ENCODE results near the gene PRRT1.
A peak's percentile ranks its signal among the peaks of the same experiment; 100 is the strongest.

Gene PRRT1

DNA sequence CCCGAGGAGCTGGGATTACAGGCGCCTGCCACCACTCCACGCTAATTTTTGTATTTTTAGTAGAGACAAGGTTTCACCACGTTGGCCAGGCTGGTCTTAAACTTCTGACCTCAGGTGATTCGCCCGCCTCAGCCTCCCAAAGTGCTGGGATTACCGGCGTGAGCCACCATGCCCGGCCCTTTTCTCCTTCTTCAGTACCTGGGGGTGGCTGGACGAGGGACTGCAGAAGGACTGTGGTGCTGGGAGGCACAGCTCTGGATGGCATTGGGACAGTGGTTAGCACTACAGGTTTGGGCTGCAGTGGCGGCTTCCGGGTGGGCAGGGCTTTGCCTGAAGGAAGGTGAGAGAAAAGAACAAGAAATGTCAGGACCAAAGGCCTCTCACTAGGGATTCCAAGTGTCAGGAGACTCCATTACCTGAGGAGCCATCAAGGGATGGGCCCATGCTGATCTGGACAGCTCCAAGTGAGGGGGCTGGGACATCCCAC is 31.1 kb downstream of the PRRT1 start:
- no peak for DNase-seq
- TF ChIP-seq GATA1 (IDR thresholded peaks at IDR 0.05; ENCODE audit: low read depth, low read length) (no peak), POLR2A (IDR thresholded peaks at IDR 0.05; ENCODE audit: low read length) (no peak)

DNA sequence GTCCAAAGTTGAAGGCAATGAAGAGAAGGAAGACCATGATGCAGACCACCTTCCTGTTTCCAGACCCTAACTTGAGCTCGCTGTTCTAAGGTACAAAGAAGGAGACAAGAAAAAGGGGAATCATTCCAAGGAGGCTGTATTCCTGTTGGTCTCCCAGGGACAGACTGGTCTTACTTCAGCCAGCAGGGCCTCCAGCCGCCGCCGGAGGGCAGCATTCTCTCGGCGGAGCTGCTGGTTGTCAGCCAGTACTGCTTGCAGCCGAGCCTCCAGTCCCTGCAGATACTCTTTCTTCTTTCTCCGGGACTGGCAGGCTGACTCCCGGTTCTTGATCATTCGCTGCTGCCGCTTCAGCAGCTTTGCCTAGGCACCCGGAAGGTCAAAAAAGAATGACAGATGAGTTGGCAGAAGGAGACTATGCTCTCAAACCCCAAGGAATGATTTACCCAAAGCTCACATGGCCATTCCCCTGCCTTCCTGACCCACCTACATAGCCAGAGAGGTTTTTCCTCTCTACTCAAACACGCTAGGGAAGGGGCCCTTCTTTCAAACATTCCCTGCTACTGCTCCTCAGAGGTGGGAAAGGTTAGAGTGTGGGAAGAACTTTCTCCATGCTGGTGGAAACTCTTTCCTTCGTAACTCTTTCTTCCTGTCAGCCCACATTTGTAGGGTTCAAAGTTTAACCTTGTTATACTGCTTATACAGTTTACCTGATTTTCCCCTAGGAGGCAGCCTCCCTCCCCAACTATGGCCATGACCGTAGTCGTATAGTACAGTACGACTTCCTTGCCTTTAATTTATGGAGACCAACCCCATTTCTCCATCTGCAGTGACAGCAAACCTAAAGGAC is 32.7 kb downstream of the PRRT1 start:
- peak; percentile 86 to 91 for DNase-seq
- TF ChIP-seq POLR2A (IDR thresholded peaks at IDR 0.05; ENCODE audit: low read length), result no peak

DNA sequence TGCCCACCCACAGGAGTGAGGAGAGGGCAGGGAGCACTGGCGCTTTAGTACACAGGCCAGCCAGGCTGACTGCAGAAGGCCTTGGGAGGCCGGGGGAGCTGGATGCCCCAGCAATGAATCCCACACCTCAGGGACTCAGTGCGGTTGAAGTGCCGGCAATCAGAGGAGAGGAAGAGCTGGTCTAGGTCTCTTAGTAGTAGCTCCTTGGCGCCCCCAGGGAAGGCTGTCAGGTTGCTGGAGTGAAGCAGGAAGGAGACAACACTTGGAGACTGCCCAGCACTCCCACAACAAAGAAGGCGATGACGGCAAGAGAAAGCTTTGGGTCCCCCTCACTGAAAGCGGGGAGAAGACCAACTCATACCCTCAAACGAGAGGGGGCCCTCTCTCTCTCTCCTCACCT is 34.3 kb downstream of the PRRT1 start:
- no peak for DNase-seq
- TF ChIP-seq POLR2A (IDR thresholded peaks at IDR 0.05; ENCODE audit: low read length) (no peak), GATA1 (IDR thresholded peaks at IDR 0.05; ENCODE audit: low read depth, low read length) (no peak)

DNA sequence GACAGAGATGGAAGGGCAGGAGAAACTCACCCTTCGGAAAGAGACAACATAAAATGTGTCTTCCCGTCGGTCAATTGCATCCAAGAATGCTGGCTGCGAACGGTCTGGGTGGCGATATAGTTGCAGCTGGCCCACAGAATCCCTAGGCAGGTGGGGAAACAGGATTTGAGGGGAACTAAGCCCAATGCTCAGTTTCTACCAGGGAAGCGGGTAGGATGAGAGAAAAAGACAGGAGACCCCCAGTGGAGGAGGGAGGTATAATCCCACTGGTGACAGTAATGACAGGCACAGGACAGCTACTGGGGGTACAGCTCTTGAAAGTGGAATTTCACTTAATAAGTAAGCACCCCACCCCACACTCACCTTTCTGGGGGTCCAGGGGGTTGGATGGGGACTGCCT is 35.1 kb downstream of the PRRT1 start:
- TF ChIP-seq GATA1 (IDR thresholded peaks at IDR 0.05; ENCODE audit: low read depth, low read length) (no peak), POLR2A (IDR thresholded peaks at IDR 0.05; ENCODE audit: low read length) (no peak)
- DNase-seq, result peak; percentile 27 to 51

DNA sequence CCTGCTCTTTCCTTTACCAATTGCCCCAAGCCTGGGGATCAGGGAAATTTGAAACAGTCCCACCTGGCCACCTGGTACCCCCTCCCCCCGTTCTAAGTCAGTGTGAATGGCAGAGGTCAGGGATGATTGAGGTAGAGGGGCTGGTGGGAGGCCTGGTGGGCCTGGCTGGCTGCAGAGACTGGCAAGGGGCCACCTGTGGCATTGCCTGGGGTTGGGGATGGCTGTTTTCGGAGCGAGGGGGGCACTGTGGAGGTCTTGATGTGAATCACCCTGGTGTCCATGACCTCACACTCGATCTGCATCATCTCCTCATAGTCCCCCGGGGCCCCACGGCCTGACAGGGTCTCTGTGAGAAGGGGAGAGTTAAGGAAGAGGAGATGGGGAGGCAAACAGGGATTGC is 36.1 kb downstream of the PRRT1 start:
- TF ChIP-seq POLR2A (IDR thresholded peaks at IDR 0.05; ENCODE audit: low read length), result no peak

DNA sequence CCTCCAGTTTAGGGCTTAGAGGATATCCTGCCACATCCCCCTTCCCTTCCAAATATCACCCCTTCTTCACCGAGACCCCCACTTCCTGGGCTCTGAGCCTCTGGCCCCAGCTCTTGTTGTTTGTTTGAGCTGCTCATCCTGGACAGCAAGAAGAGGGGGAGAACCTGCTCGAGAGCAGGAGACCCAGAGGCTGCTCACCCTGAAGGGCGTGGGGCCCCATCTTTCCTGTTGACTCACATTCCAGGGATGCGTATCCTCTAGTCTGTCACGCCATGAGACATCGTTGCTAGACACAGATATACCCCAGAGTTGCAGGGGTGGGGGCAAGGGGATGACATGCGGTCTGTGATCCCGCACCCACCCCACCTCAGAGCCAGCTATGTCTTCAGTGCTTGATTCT is 36.9 kb downstream of the PRRT1 start:
- DNase-seq, result no peak
- no peak for TF ChIP-seq POLR2A (IDR thresholded peaks at IDR 0.05; ENCODE audit: low read length)
- TF ChIP-seq GATA1 (IDR thresholded peaks at IDR 0.05; ENCODE audit: low read depth, low read length), result no peak

More for the DNA sequence above, 36.1 kb downstream of the PRRT1 start:
- no peak for DNase-seq

DNA sequence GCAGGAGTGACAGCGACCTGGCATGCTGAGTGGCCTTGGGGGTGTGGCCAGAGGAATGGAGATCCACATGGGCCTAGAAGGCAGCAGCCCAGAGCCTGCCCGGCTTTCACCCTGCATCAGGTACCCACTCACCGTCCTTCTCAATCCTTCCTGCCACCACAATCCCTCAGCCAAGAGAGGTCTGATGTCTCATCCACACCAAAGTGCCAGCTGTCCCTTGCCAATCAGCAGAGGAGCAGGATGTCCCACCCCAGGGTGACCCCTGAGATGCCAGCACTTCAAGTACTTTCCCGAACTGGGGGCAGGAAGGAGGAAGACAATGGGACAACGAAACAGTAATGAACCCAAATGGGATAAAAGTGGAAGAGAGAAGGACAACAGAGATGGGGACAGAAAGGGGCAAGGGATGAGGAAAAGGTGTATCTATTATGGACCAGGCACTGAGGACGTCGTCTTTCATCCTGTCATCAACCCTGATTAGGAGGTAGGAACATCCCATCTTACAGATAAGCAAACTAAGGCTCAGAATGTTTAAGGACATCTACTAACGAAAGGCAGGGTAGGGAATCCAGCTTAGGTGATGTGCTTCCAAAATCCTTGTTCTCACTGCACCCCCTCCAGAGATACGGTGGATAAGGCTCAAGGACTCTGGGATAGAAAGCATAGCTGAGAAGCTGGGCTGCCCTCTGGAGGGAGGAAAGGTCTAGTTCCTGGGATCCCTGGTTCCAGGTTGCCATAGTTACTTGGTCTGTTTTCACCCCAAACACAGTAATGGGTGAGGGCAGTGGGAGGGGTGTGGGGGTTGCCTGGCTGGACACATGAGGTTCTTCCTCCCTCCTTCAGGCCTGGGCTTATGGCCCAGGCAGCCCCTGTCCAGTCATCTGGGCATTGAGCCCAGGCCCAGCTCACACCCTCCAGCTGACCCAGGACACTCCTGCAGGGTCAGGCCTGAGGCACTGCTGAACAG is 38.1 kb downstream of the PRRT1 start:
- DNase-seq, result peak; percentile 32 to 38
- no peak for TF ChIP-seq GATA1 (IDR thresholded peaks at IDR 0.05; ENCODE audit: low read depth, low read length)
- peak; percentile 29 for TF ChIP-seq POLR2A (IDR thresholded peaks at IDR 0.05; ENCODE audit: low read length)

DNA sequence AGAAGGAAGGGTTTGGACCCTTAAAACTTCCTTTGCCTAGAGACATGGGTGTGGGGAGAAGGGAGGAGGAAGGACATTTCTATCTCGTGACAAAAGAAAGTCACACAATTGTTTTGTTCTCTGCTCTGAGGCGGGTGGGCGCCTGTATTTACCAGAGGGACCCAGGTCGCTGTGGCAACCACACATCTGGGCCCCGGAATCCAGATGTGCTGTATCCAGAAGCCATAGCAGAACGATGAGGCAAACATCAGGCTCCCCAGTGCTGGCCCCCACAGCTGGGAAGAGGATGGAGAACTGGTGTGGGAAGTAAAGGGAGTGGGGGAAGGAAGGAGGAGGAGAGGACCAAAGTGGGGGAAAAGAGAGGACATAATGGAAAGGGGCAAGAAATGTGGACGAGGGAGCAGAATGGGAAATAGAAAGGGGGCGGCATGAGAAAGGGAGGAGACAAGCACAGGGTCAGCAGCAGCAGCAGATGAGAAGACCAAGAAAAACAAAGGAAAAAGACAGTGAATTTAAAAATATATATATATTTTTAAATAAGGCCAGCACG is 39.2 kb downstream of the PRRT1 start:
- TF ChIP-seq GATA1 (IDR thresholded peaks at IDR 0.05; ENCODE audit: low read depth, low read length) (no peak), POLR2A (IDR thresholded peaks at IDR 0.05; ENCODE audit: low read length) (no peak)
- DNase-seq, result no peak

DNA sequence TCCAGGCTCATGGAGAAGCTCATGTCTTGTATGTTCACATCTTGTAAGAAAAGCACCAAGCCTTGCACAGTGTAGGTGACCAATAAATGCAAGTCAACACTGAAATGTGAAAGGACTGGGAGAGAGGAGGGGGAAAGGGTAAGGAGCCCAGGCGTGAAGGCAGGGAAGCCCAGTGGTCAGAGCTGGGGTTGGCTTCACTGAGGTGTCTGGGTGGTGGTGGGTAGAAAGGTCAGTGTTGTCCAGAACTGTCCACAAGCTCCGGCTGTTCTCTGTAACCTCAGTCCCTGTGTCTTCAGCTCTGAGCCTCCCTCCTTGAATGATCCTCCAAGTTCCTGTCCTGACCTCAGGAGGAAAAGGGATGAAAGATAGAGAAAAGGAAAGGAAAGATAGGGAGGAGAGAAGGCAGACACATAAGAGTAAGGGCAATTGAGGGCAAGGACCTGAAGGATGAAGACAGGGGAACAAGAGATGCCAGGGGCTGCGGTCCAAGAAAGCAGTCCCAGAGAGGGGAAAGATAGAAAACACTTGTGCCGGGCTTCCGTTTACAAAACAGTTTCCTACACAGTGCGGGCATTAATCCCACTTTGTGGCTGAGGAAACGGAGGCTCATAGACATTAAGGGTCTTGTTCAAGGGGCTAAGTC is 40.2 kb downstream of the PRRT1 start:
- TF ChIP-seq GATA1 (IDR thresholded peaks at IDR 0.05; ENCODE audit: low read depth, low read length) (no peak), POLR2A (IDR thresholded peaks at IDR 0.05; ENCODE audit: low read length) (no peak)
- DNase-seq, result no peak

DNA sequence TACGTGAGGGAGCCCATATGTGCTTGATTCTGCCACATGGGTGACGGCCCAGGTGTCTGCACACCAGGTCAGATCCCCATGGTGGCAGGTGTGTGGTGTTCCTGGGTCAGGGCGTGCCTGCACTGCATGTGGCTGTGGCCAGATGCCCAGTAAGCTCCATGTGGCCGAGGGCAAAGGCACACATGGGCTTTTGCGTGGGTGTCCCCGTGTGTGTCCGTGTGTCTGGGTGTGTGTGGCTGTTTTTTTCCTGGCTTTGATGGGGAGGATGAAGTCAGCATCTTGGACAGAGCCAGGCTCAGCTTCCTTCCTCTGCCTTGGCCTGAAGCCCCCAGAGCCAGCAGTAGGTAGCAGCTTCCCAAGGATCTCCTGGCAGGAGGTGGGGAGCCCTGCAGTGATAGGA is 41.1 kb downstream of the PRRT1 start:
- no peak for DNase-seq
- TF ChIP-seq POLR2A (IDR thresholded peaks at IDR 0.05; ENCODE audit: low read length) (peak; percentile 59), GATA1 (IDR thresholded peaks at IDR 0.05; ENCODE audit: low read depth, low read length) (no peak)

DNA sequence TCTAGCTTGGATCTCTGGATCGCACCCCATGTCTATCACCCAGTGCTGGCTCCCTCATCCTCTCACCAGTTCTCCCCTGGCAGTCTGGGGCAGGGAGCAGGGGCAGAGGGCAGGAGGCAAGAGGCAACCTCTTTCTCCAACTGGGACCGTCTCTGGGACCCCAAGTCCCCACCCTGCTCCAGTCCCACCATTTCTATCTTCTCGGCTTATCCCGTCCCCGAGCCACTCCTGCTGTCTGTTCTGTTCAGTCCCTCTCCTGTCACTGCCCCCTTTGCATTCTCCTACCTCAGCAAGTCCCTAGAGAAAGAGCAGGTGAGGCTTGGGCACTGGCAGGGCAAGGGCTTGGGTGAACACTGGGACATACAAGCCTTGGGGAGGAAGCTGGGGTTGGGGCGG is 42.0 kb downstream of the PRRT1 start:
- no peak for TF ChIP-seq GATA1 (IDR thresholded peaks at IDR 0.05; ENCODE audit: low read depth, low read length)
- TF ChIP-seq POLR2A (IDR thresholded peaks at IDR 0.05; ENCODE audit: low read length), result no peak
- DNase-seq, result no peak

DNA sequence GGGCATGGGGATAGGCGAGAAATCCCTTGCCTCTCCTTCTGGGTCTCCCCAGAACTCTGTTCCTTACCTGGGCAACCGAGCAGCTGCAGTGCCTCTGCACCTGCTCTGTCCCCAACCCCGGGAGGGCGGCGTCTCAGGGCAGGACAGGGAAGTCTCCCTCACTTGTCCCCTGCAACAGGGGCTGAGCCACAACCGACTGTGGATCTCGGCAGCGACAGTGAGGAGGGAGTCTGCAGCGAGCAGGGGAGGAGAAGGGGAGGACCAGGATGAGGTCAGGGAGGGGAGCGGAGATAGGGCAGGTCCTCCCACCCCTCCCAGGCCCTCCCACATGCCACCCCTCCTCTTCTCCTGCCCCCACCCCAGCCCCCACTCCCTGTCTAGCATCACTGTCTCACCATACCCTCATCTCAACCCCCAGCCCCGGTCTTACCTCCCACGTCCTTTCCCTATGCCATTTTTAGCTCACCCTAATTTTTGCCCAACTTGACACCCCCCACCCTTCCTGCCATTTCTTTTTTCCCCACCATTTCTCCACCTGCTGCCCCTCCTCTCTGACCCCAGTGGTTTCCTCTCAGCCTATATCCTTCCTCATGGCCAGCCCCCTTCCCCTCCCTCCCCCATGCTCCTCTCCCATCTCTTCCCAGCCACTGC is 42.5 kb downstream of the PRRT1 start, which contains the start of gene TNXB:
Gene TNXB (minus strand): TSS at position 225 of the 651 bp plus-strand sequence. CDS start 11,140 bp downstream, outside the sequence.
- peak; percentile 63 for TF ChIP-seq POLR2A (IDR thresholded peaks at IDR 0.05; ENCODE audit: low read length)
- TF ChIP-seq GATA1 (IDR thresholded peaks at IDR 0.05; ENCODE audit: low read depth, low read length), result no peak
- DNase-seq, result peak; percentile 28 to 47

DNA sequence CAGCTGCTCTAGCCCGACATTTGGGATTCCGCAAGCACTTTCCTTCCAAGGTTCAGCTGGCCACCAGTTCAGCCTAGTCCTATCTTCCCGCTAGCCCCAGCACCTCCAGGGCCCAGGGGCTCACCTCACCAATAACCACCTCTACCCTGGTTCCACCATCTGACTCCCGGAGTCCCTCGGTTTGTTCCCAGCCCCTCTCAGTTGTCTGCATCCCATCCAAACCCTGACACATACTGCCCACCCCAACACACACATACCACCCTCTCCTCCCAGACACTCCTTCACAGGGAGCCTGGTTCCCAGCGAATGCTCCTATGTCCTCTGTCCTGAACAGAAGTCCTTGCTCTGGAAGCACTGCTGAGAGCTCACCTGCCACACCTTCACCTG is 43.0 kb downstream of the PRRT1 start:
- DNase-seq, result peak in 1 of 2 experiments; percentile 45
- TF ChIP-seq GATA1 (IDR thresholded peaks at IDR 0.05; ENCODE audit: low read depth, low read length), result no peak
- no peak for TF ChIP-seq POLR2A (IDR thresholded peaks at IDR 0.05; ENCODE audit: low read length)

All from erythroblast (primary cell).